Epidermal melanocyte (primary cell): ENCODE data around the gene FBXW2.
"Not testable (repeated sequence)": the region's sequence is repeated elsewhere in the genome, so short reads cannot be mapped to it uniquely, and the experiment has no call there.

Experiments
- DNase-seq: peaks from one replicate; pipeline ENCODE4 v3.0.0; 2011; ENCODE audit warnings: low spot score; ENCODE audit not compliant: insufficient read length

FBXW2 gene

GRCh38 chr9:120779227-120779626 lies 14.0 kb downstream of the FBXW2 start:
- DNase-seq: no peak

GRCh38 chr9:120778758-120779157 lies 14.5 kb downstream of the FBXW2 start:
- DNase-seq: no peak

GRCh38 chr9:120777229-120777628 lies 16.0 kb downstream of the FBXW2 start:
- DNase-seq: no peak

GRCh38 chr9:120776788-120777187 lies 16.4 kb downstream of the FBXW2 start:
- no peak for DNase-seq

- DNase-seq: no peak
Observed at GRCh38 chr9:120775859-120776258, 17.4 kb downstream of the FBXW2 start.

GRCh38 chr9:120774719-120775118 lies 18.5 kb downstream of the FBXW2 start:
- no peak for DNase-seq

- DNase-seq: no peak
Observed at GRCh38 chr9:120773256-120773655, 20.0 kb downstream of the FBXW2 start.

- DNase-seq: no peak
Observed at GRCh38 chr9:120770931-120771330, 22.3 kb downstream of the FBXW2 start.

- no peak for DNase-seq
Observed at GRCh38 chr9:120768886-120769285, 24.3 kb downstream of the FBXW2 start.

- no peak for DNase-seq
Observed at GRCh38 chr9:120768247-120768646, 25.0 kb downstream of the FBXW2 start.

- no peak for DNase-seq
Observed at GRCh38 chr9:120767451-120767850, 25.8 kb downstream of the FBXW2 start.

- no peak for DNase-seq
Observed at GRCh38 chr9:120765910-120766425, 27.2 kb downstream of the FBXW2 start.

- DNase-seq: no peak
Observed at GRCh38 chr9:120764476-120764875, 28.7 kb downstream of the FBXW2 start.

- no peak for DNase-seq
Observed at GRCh38 chr9:120761006-120761405, 32.2 kb downstream of the FBXW2 start.

GRCh38 chr9:120759755-120760400 lies 33.3 kb downstream of the FBXW2 start:
- no peak for DNase-seq

- DNase-seq: no peak
Observed at GRCh38 chr9:120758544-120758943, 34.7 kb downstream of the FBXW2 start.

GRCh38 chr9:120757026-120757913 lies 35.9 kb downstream of the FBXW2 start:
- DNase-seq: no peak

GRCh38 chr9:120756531-120756930 lies 36.7 kb downstream of the FBXW2 start:
- no peak for DNase-seq

- peak; percentile 76 for DNase-seq
Observed at GRCh38 chr9:120755810-120756434, 37.3 kb downstream of the FBXW2 start.

GRCh38 chr9:120755044-120755443 lies 38.2 kb downstream of the FBXW2 start:
- DNase-seq: no peak

- DNase-seq: no peak
Observed at GRCh38 chr9:120750421-120750820, 42.8 kb downstream of the FBXW2 start.

- DNase-seq: not testable (repeated sequence)
Observed at GRCh38 chr9:120746366-120746765, 46.9 kb downstream of the FBXW2 start.
